Measurements from ENCODE around the gene RAB3A. TPM values are rescaled to one million over a fixed set of nuclear protein-coding genes. Genes with fewer than 3 reads are reported as not detected.

Gene RAB3A, protein sequence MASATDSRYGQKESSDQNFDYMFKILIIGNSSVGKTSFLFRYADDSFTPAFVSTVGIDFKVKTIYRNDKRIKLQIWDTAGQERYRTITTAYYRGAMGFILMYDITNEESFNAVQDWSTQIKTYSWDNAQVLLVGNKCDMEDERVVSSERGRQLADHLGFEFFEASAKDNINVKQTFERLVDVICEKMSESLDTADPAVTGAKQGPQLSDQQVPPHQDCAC
- 1 to 10 TPM; 5.2 to 5.5 (median 5.2) TPM for polyA plus RNA-seq (ENCODE audit: insufficient read length in 3 of 3)
- long read RNA-seq, donor 1, transcript RAB3A-201 (5 exons, 1,528 nt): major isoform, 5 of 6 reads
- long read RNA-seq, donor 1, partial matches to known transcripts: 0 of 6 reads
- long read RNA-seq, donor 1, other reads (novel, unspliced or antisense): 0 of 6 reads
- long read RNA-seq, donor 2, partial matches to known transcripts: 0 of 2 reads
- long read RNA-seq, donor 2, other reads (novel, unspliced or antisense): 0 of 2 reads
- long read RNA-seq, donor 3, partial matches to known transcripts: 0 of 1 reads
- long read RNA-seq, donor 3, other reads (novel, unspliced or antisense): 0 of 1 reads
- long read RNA-seq, donor 4: 0 reads
- long read RNA-seq, donor 5, partial matches to known transcripts: 0 of 2 reads
- long read RNA-seq, donor 5, other reads (novel, unspliced or antisense): 0 of 2 reads
- long read RNA-seq, donor 6, partial matches to known transcripts: 0 of 2 reads
- long read RNA-seq, donor 6, other reads (novel, unspliced or antisense): 0 of 2 reads
- long read RNA-seq, donor 7, partial matches to known transcripts: 0 of 3 reads
- long read RNA-seq, donor 7, other reads (novel, unspliced or antisense): 0 of 3 reads
- long read RNA-seq, donor 8, partial matches to known transcripts: 0 of 3 reads
- long read RNA-seq, donor 8, other reads (novel, unspliced or antisense): 0 of 3 reads
- long read RNA-seq, donor 9, partial matches to known transcripts: 0 of 3 reads
- long read RNA-seq, donor 9, other reads (novel, unspliced or antisense): 0 of 3 reads
- long read RNA-seq, donor 10, partial matches to known transcripts: 0 of 5 reads
- long read RNA-seq, donor 10, other reads (novel, unspliced or antisense): 0 of 5 reads
- long read RNA-seq, donor 11, partial matches to known transcripts: 0 of 1 reads
- long read RNA-seq, donor 11, other reads (novel, unspliced or antisense): 0 of 1 reads
- long read RNA-seq, donor 12, partial matches to known transcripts: 0 of 3 reads
- long read RNA-seq, donor 12, other reads (novel, unspliced or antisense): 0 of 3 reads
- long read RNA-seq, donor 13, partial matches to known transcripts: 0 of 2 reads
- long read RNA-seq, donor 13, other reads (novel, unspliced or antisense): 0 of 2 reads
- long read RNA-seq, donor 14: 0 reads
- long read RNA-seq, donor 15: 0 reads
- long read RNA-seq, donor 16, partial matches to known transcripts: 0 of 3 reads
- long read RNA-seq, donor 16, other reads (novel, unspliced or antisense): 0 of 3 reads

GRCh38 chr19:18203863-18204393 is at the start of gene RAB3A:
RAB3A (minus strand) TSS chr19:18204042; CDS start chr19:18202740, 1,302 bp downstream.
- DNase-seq: peak; percentile 100

- DNase-seq: no peak
Measured at GRCh38 chr19:18253130-18253529, 49.3 kb upstream of the RAB3A start.

- no peak for DNase-seq
Measured at GRCh38 chr19:18252370-18252717, 48.5 kb upstream of the RAB3A start.

DNA sequence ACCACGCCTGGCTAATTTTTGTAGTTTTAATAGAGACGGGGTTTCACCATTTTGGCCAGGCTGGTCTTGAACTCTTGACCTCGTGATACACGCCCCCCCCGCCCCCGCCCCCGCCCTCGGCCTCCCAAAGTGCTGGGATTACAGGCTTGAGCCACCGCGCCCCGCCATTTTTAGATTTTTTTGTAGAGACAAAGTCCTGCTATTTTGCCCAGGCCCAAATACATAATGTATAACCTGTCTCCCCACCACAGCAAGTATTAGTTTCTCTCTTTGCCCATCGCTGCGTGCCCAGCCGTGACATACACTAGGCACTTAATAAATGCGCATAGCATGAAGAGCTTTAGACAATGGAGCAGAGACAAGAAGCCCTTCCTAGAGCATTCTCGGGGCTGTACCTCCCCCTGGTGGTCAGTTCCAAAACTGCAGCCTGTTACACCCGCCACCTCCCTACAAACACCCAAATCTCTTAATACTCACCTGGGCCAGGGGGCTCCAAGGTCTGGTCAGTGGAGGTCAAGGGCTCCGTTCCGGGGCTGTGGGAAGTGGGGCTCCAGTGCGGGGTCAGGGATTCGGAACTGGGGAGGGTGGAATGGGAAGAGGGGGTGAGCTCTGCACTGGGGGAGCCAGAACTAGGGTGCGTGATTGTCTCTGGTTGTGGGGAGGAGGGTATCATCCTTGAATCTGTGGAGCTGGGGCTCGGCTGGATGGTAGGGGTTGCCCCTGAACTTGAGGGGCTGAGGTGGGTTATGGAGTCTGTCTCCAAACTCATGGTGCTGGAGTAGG is 47.9 kb upstream of the RAB3A start:
- DNase-seq: no peak

DNA sequence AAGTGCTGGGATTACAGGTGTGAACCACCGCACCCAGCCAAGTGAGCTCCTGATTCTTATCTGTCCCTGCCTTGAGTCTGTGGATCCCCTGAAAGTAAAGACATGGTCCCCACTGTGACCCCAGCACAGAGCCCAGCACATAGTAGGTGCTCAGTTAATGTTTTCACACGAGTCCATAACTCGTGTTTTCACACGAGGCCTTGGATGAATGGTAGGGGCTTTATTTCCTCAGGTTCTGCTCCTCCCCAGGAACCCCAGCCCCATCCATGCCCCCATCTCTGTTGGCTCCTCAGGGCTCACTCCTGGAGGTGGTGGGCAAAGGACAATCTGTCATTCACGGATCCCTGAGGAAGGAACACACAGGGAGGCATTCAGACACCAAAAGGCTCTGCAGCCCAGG is 46.0 kb upstream of the RAB3A start:
- DNase-seq: no peak

GRCh38 chr19:18245297-18245696 is 41.5 kb upstream of the RAB3A start:
- no peak for DNase-seq

DNA sequence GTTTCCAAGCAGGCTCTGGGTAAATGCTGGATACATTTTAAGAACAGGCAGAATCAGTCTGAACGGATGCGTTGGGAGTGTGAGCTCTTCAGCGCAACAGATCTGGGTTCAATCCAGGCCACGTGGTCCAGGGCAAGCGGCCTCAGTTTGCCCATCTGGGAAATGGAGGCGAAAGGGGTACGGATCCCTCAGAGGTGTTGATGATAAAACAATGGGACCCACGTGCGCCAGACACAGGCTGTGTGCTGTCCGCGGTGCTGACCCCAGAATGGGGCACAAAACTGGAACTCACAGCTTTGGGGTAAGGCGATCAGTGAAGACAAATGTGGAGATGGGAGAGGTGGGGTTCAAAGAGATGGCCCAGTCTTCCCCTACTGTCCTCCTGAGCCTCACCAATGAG is 35.5 kb upstream of the RAB3A start:
- no peak for DNase-seq

GRCh38 chr19:18234194-18234593 is 30.4 kb upstream of the RAB3A start:
- no peak for DNase-seq

GRCh38 chr19:18233224-18233825 is 29.5 kb upstream of the RAB3A start:
- DNase-seq: peak; percentile 65

- no peak for DNase-seq
Measured at GRCh38 chr19:18232540-18233223, 28.8 kb upstream of the RAB3A start.

- no peak for DNase-seq
Measured at GRCh38 chr19:18231775-18232174, 27.9 kb upstream of the RAB3A start.

DNA sequence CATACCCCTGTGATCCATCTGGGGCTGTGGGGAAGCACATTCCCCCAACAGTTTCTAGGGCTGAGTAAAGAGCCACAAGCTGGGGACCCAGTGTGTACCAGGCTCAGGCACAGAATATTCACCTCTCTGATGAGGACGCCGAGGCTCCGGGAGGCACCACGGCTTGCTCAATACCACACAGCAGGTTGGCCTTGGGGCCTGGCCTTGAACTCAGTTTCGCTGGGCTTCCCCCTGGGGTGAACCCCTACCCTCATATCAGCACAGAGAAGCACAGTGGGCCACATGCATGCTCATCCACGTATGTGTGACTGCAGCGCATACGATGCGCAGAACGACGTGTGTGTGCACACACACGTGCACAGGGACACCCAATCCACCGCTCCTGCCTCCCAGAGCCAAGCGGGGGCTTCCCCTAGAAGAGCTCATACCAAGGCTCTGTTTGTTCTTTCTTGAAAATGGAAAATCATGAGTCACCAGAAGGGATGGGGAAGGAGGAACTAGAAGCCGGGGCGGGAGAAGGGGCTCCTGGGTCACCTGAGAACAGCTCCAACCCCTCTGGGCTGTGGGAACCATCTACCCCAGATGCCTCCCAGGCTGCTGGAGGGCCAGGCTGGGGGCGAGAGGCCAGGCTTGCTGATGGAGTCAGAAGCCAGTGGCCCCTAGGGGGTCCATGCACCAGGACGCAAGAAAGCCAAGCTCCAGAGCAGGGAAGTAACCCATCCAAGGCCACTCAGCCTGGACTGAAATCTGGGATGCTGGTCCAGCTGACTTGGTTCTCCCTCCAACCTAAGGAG is 27.3 kb upstream of the RAB3A start:
- DNase-seq: no peak

GRCh38 chr19:18229915-18230314 is 26.1 kb upstream of the RAB3A start:
- no peak for DNase-seq

DNA sequence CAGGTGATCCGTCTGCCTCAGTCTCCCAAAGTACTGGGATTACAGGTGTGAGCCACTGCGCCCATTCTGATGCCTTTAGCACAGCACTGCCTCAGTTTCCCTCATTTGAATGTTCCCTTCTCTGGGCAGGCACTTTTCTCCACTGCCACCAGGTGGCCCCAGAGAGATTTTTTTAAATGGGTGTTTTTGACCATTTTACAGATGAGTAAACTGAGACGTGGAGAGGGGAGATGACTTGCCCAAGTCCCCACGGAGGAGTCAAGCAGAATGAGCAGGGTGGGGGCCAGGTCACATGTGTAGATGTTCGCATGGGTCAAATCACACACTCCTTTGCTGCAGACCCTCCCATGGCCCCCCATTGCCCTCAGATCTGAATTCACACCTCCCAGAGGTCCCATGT is 25.6 kb upstream of the RAB3A start:
- DNase-seq: no peak

- no peak for DNase-seq
Measured at GRCh38 chr19:18227781-18228271, 24.0 kb upstream of the RAB3A start.

- no peak for DNase-seq
Measured at GRCh38 chr19:18226956-18227780, 23.3 kb upstream of the RAB3A start.

GRCh38 chr19:18225702-18226468 is 22.0 kb upstream of the RAB3A start, which contains the start of gene PDE4C:
PDE4C (minus strand) TSS chr19:18226438; CDS start chr19:18226415, 23 bp downstream.
- no peak for DNase-seq
